Endothelial cell of umbilical vein (primary cell): ENCODE measurements around the gene RPL6. TPM values are rescaled to one million over a fixed set of nuclear protein-coding genes. Genes with fewer than 3 reads are reported as not detected.

Experiments
- BruUV-seq: library from RNA; stranded (reverse); fragments of 400-500 nt; replicated peaks from 2 replicates; lab custom pipeline; 2021; lab: Mats Ljungman, UMichigan
- CTCF ChIA-PET: fragments of 300-600, 350-600 bp; sonication (Branson Sonifier 250); formaldehyde crosslinking; loops from one replicate; lab custom pipeline; 2021; ENCODE audit warnings: antibody characterized with exemption, inconsistent platforms; lab: Charles Lee
- POLR2A ChIA-PET: fragments of 300-600, 350-600 bp; sonication (Branson Sonifier 250); formaldehyde crosslinking; loops from one replicate; lab custom pipeline; 2021; ENCODE audit warnings: antibody characterized with exemption, inconsistent platforms; lab: Charles Lee
- DNase-seq: peaks from one replicate; pipeline ENCODE4 v3.0.0-alpha.2; 2011; ENCODE audit warnings: low read depth, low spot score
- FAIRE-seq: peaks from 2 replicates; lab custom pipeline; 2011; peaks lifted over from hg19 to GRCh38; lab: Jason Lieb, UNC
- H2AFZ ChIP-seq: 2 replicates; pipeline ENCODE4 v1.6.0; 2012; ENCODE audit warnings: low read depth, low read length, control low read depth, inconsistent platforms
- H3K27ac ChIP-seq: 2 replicates; pipeline ENCODE4 v1.5.1; 2011; ENCODE audit warnings: low read depth, mild to moderate bottlenecking, control low read depth, low read length, moderate library complexity; ENCODE audit not compliant: insufficient read depth
- H3K27me3 ChIP-seq, 2 experiments: 2 replicates each; pipeline versions ENCODE4 v1.6.0 to v1.6.1; 2011; ENCODE audit warnings: low read length in 2 of 2, mixed read lengths in 1 of 2; ENCODE audit not compliant: control insufficient read depth in 2 of 2, insufficient read depth in 2 of 2
- H3K36me3 ChIP-seq, 2 experiments: 2 replicates in 1 of 2; 3 replicates in 1 of 2; pipeline ENCODE4 v1.5.1; 2011; ENCODE audit warnings: low read length in 2 of 2, mild to moderate bottlenecking in 1 of 2, moderate library complexity in 1 of 2; ENCODE audit not compliant: control insufficient read depth in 2 of 2, insufficient read depth in 2 of 2; ENCODE audit errors: extremely low read depth in 1 of 2
- H3K4me1 ChIP-seq: 3 replicates; pipeline ENCODE4 v1.5.1; 2011; ENCODE audit warnings: mild to moderate bottlenecking, low read length; ENCODE audit not compliant: control insufficient read depth, insufficient read depth; ENCODE audit errors: extremely low read depth
- H3K4me2 ChIP-seq: 2 replicates; pipeline ENCODE4 v1.6.1; 2011; ENCODE audit warnings: low read length, control low read depth, mixed read lengths; ENCODE audit not compliant: insufficient read depth
- H3K4me3 ChIP-seq, 3 experiments: fragments of 200-600 bp in 1 of 3; sonication (generic), shearing (Covaris generic) in 1 of 3; replicated peaks in 1 of 3; 2 replicates each; pipeline ENCODE4 v1.5.1; 2011 to 2016; ENCODE audit warnings: control low read depth in 3 of 3, low read length in 3 of 3, mild to moderate bottlenecking in 2 of 3, inconsistent platforms in 1 of 3, low read depth in 1 of 3, moderate library complexity in 1 of 3; ENCODE audit not compliant: insufficient read depth in 1 of 3
- H3K79me2 ChIP-seq: 2 replicates; pipeline ENCODE4 v1.6.0; 2012; ENCODE audit warnings: low read length, inconsistent platforms; ENCODE audit not compliant: control insufficient read depth, insufficient read depth
- H3K9ac ChIP-seq: replicated peaks from 2 replicates; pipeline ENCODE3; 2011; ENCODE audit warnings: low read length, control low read depth; ENCODE audit not compliant: insufficient read depth; ENCODE audit errors: extremely low read depth
- H3K9me1 ChIP-seq: replicated peaks from 3 replicates; pipeline ENCODE4 v1.6.0; 2011; ENCODE audit warnings: mild to moderate bottlenecking, low read length; ENCODE audit not compliant: control insufficient read depth, insufficient read depth; ENCODE audit errors: extremely low read depth
- H3K9me3 ChIP-seq: replicated peaks from 2 replicates; pipeline ENCODE4 v1.5.1; 2012; ENCODE audit warnings: low read length, inconsistent platforms; ENCODE audit not compliant: control insufficient read depth, insufficient read depth
- H4K20me1 ChIP-seq: replicated peaks from 2 replicates; pipeline ENCODE3; 2011; ENCODE audit warnings: mild to moderate bottlenecking, low read length; ENCODE audit not compliant: control insufficient read depth, insufficient read depth; ENCODE audit errors: extremely low read depth
- CTCF ChIP-seq, 2 donors: IDR thresholded peaks; 1 replicate in 1 of 2; 2 replicates in 1 of 2; pipeline ENCODE4 v1.5.1; 2011; ENCODE audit warnings: low read length in 2 of 2, mild to moderate bottlenecking in 2 of 2, moderate library complexity in 2 of 2, control low read depth in 1 of 2, inconsistent platforms in 1 of 2, low read depth in 1 of 2; ENCODE audit not compliant: insufficient read depth in 1 of 2; ENCODE audit errors: extremely low read depth in 1 of 2
- FOS ChIP-seq: IDR thresholded peaks from 2 replicates; pipeline ENCODE4 v1.6.1; 2011; ENCODE audit warnings: mild to moderate bottlenecking, low read length, moderate library complexity, borderline replicate concordance; ENCODE audit not compliant: insufficient read depth
- JUN ChIP-seq: IDR thresholded peaks from 2 replicates; pipeline ENCODE4 v1.6.1; 2011; ENCODE audit warnings: borderline replicate concordance, low read depth; ENCODE audit not compliant: insufficient read length, insufficient read depth
- MAX ChIP-seq: IDR thresholded peaks from 2 replicates; pipeline ENCODE4 v1.6.1; 2011; ENCODE audit not compliant: insufficient read depth, insufficient read length
- POLR2A ChIP-seq: IDR thresholded peaks from 2 replicates; pipeline ENCODE4 v1.6.1; 2012; ENCODE audit warnings: low read depth, mild to moderate bottlenecking, control low read depth, low read length
- dilution Hi-C: fragments of 300-500 bp; cut with MboI; formaldehyde crosslinking; loops from one replicate; pipeline ENCODE4 v1.15.0; 2019; ENCODE audit warnings: low sequenced_read_pairs; ENCODE audit not compliant: extremely low pct_ligation_motif_present
- intact Hi-C: fragments of 100-400 bp; cut with micrococcal nuclease; formaldehyde crosslinking; loops from one replicate; pipeline ENCODE4 v1.10.0; 2022
- polyA plus RNA-seq, 4 experiments: library from polyadenylated mRNA; depleted of rRNA in 3 of 4; stranded (reverse) in 3 of 4; unstranded in 1 of 4; fragments of >200 nt; gene quantifications; 2 replicates each; pipeline versions ENCODE4 v1.2.1 to v1.2.3, GENCODE V29; 2011 to 2012; ENCODE audit warnings: missing spikeins in 1 of 4
- total RNA-seq: library from RNA; stranded (reverse); gene quantifications from 2 replicates; pipeline ENCODE4 v1.2.3, GENCODE V29; 2021

Gene RPL6
- total and polyA plus RNA-seq, 2 donors (not counting 3 experiments of a cell fraction or from before 2014, with no cell fraction given) = 998 to 1,385 TPM

DNA sequence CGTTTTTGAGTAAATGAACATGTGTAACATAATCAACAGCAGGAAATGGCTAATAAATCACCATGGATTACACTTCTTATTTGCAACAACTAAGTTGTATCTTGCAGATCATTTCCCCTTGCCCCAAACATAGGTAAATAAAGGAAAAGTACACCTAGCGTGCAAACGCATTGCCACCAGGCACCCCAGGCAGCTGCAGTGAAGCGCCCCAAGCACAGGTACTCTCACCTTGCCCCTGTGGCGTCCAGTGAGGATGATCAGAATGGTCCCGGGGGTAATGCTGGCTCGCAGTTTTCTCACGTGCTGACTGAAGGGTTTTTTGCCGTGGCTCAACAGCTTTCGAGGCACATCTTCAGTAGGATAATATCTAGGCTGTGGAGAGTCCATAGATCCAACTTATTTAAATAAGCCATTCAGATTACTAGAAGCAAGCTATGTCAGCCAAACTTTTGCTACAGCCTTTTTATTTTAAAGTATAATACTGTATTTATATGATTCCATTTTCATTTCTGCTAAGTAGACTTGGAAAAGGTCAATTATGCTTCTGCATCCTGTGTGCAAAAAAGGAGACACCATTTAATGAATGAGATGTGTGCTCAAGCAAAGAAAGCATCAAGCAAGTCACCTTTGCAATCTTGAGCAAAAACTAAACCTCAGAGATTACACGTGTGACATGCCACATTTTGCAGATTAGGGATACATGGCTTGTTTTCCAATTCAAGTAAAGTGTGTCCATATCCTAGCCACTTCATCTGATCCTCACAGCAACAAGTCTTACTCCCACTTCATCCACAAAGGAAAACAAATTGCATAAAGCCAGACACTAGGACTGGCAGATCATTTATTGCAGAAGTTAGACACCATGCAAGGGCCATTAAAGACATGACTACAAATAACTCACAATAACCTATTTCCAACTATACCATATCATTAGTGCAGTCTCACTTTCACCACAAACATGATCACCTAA is 2.6 kb downstream of the RPL6 start:
- H3K9me1 ChIP-seq = no peaks in the 10 kb centered on the region
- CTCF ChIA-PET = no interaction called here
- no peaks in the 10 kb centered on the region for H3K9me3 ChIP-seq
- BruUV-seq = no TSS peak
- H3K27me3 ChIP-seq = no peaks in the 10 kb centered on the region
- POLR2A ChIA-PET = no interaction called here
- peak overlapping the region; percentile 86 for H3K4me2 ChIP-seq
- H3K36me3 ChIP-seq = peaks cover 28 to 32% of the 10 kb centered on the region in 2 experiments
- dilution Hi-C loops = no loop called here
- no peak overlapping the region for H3K27ac ChIP-seq
- no peak for DNase-seq
- intact Hi-C loops = no loop called here
- H2AFZ ChIP-seq = no peak overlapping the region
- no peak overlapping the region for H3K9ac ChIP-seq
- FAIRE-seq = no peak
- peak overlapping the region in 2 of 3 experiments; percentile 9 to 91 for H3K4me3 ChIP-seq
- peaks cover 30% of the 10 kb centered on the region for H3K79me2 ChIP-seq
- H4K20me1 ChIP-seq = no peaks in the 10 kb centered on the region
- no peak for TF ChIP-seq MAX
- TF ChIP-seq CTCF (IDR thresholded peaks at IDR 0.05; ENCODE audit: extremely low read depth in 1 of 2, insufficient read depth in 1 of 2, low read depth in 1 of 2, low read length in 2 of 2) = no peak
- peak; percentile 7 for TF ChIP-seq POLR2A
- no peak for TF ChIP-seq JUN
- no peak for TF ChIP-seq FOS
- H3K4me1 ChIP-seq = peaks cover 20% of the 10 kb centered on the region
